Myocyte (in vitro differentiated cells): ENCODE measurements around the gene BMPR1B. TPM values are rescaled to one million over a fixed set of nuclear protein-coding genes. Genes with fewer than 3 reads are reported as not detected.
A peak's percentile ranks its signal among the peaks of the same experiment; 100 is the strongest.
"Not testable (repeated sequence)": the region's sequence is repeated elsewhere in the genome, so short reads cannot be mapped to it uniquely, and the experiment has no call there.

Source experiments
- DNase-seq: peaks from one replicate; pipeline ENCODE4 v3.0.0-alpha.2; 2012; ENCODE audit warnings: low read depth
- total RNA-seq: library from RNA; depleted of rRNA; stranded (reverse); fragments of >200 nt; gene quantifications from 2 replicates; pipeline ENCODE4 v1.2.3, GENCODE V29; 2014

The BMPR1B gene
- total RNA-seq, 1 donor from 2014 or later: 9.8 TPM

DNA sequence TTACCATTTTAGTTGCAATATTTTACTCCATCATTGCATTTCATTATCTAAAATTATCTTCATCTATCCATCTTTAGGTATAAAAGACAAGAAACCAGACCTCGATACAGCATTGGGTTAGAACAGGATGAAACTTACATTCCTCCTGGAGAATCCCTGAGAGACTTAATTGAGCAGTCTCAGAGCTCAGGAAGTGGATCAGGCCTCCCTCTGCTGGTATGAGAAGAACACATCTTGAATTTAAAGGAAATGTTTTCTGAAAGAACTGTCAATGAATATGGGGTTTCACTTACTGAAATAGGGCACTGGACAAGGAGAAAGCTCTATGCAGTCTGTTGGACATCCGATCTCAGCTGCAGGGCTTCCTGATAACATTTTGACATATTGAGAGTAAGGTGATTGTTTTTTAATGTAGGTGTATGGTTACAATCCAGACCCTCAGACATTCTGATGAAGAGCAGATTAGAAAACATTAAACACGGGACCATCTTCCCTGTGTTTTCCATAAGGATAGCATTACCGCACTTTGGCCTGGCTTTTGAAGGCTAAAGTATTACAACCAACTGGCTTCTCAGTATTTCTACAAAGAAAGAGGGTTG is 367.2 kb downstream of the BMPR1B start:
- DNase-seq: peak; percentile 75

- no peak for DNase-seq
Observed at GRCh38 chr4:95129031-95129430, 371.3 kb downstream of the BMPR1B start.

DNA sequence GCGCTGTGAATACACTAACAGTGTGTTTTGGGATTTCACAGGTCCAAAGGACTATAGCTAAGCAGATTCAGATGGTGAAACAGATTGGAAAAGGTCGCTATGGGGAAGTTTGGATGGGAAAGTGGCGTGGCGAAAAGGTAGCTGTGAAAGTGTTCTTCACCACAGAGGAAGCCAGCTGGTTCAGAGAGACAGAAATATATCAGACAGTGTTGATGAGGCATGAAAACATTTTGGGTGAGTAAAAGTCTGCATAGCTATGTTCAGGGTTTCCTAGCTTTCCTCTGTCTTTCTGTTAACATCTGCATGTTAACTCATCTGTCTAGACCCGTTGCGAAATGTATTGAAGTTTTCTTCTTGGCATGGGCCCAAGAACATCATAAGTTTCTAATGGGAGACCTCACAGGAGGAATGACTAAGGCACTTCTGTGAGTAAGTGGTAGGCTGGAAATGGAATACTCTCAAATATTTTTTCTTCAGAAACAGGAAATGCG is 372.1 kb downstream of the BMPR1B start:
- peak; percentile 93 for DNase-seq

GRCh38 chr4:95134016-95134415 is 376.3 kb downstream of the BMPR1B start:
- DNase-seq: not testable (repeated sequence)

GRCh38 chr4:95139424-95139823 is 381.7 kb downstream of the BMPR1B start:
- DNase-seq: not testable (repeated sequence)

DNA sequence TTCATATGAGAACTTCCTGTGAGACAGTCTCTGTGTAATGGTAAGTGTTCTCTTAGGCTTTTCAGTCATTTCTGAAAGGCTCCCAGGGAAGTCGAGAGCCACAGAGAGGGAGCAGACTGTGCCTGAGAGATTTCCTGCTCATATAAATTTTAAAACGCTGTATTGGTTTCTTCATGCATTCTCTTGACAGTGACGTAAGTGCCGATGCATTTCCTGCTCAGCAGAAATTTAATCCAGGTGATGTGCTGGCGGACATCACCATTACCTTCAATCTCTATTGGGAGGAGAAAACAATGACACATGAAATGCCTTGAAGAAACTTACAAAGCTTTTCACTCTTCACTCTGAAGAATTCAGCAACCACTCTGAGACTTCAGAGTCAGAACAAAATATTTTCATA is 383.6 kb downstream of the BMPR1B start:
- DNase-seq: no peak

GRCh38 chr4:95142932-95143331 is 385.2 kb downstream of the BMPR1B start:
- DNase-seq: no peak

DNA sequence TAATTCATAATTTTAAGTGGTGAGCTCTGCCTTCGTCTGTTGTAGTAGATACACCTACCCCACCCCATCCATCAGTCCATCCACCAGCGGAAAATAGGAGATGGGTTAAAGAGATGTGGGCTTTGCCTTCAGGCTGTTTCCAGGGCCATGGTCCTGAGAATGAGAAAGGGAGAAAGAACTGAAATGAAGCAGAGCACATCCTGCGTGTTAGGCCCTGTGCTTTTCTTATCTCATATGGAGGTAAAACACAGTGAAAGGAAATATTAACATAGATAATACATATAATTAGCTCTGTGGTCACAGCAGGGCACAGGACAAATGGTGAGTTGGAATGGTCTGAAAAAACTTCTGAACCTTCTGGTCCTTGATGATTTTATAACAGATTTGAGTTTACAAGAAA is 393.5 kb downstream of the BMPR1B start:
- DNase-seq: no peak

DNA sequence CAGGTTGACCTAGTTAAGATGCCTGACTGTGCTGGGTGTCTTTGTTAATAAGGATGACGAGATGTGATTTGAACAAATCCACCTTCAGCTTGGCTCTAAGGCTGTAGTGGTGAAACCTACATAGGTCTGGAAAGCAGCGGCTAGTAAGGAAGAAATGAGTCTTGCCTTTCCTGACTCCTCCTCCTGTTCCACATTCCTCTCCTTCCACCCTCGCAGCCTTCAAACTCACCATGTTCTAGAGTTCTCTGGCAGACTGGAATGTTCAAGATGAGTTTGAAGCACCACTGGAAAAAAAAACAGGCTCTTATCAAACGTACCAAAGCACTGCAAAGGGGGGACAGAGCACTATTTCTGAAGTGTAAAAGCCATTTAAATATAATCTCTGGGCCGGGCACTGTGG is 395.4 kb downstream of the BMPR1B start:
- no peak for DNase-seq

DNA sequence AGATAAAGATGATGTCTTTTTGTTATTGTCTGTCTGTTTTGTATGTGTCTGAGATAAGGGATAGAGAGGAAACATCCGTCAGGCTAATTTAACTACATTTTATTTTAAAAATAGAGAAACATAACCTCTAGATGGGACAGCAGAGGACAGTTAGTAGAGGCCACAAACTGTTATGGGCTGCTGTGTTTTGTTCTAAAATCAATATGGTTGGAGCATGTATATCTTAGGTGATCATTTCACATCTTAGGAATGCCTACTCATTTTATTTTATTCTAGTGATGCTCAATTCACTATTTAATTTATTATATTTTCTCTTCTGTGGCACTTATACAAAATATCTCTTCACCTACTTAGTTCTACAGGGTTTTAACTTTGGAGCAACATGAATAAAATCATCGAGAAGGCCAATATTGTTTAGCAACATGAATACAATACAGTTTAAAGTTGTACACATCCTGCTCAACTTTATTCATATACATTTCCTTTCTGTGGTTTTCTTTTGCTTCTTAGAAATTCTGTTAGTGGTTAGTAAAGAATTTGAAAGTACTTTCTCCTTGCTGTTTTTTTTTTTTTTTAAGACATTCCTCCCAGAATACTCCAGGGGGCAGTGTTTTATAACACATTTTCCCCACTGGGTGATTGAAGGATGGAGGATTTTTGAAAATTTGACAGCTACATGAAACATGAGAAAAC is 398.1 kb downstream of the BMPR1B start:
- peak; percentile 74 for DNase-seq

DNA sequence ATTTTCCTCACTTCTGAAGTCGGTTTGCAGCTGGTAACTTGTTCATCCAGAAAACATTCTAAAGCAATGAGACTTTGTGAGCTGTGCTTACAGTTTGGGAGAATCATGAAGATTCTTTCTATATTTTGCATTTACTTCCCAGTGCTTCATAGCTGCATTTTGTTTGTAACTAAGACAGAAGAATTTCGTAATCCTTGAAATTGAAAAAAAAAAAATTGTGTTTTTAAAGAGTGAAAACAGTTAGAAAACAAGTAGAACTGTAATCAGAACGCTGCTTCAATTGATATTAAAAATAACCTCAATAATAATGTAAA is 398.7 kb downstream of the BMPR1B start:
- DNase-seq: no peak

DNA sequence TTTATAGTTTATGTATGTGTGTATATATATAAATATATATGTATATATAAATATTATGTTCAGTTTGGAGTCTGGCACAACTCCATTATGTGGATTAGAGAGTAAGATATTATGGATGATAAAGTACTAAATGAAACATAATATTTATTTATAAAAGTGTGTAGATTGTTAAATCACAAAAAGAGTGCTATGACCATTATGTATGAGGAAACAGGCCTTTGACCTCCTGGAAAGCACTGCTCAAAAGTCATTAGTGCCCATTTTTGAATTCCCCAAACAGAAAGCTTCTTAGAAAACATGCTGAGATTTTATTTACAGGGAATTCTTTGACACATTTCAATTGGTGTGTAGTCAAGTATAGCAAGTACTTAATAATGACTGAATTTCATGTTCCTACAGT is 399.8 kb downstream of the BMPR1B start:
- DNase-seq: no peak

DNA sequence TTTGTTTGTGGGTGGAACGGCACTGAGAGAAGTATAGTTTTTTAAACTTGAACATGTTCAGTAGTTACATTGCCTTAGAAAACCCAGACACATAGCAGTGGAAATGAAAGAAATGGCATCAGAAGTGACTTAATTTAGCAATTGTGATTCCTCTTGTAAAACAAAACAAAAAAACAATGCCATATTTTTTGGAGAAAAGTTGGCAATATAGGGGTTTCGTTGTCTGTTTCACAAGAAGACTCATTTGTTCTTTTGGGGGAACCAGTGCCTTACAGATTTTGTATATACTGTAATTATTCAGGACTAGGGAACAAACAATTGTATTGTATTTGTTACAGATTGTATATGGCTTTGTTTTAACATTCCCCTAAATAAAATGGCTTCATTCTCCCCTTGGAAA is 400.3 kb downstream of the BMPR1B start:
- DNase-seq: no peak

DNA sequence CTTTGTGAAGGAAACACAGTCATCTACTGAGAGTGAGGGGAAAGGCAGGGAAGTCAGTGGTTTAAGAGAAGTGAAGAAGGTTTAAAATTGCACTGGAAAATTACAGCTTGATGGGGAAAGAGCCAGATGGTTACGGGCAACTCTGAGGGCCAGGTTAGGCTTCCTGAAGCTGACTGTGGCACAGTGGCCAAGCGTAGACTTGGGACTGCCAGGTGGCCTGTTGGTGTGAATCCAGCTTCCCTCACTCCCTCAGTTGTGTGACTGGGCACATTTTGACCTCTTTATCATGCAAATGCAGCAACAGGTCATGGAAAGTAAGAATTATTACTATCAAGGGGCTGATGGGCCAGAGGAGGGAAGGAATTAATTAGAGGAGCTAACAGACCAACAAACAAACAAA is 400.9 kb downstream of the BMPR1B start:
- no peak for DNase-seq

- DNase-seq: no peak
Observed at GRCh38 chr4:95159384-95159783, 401.6 kb downstream of the BMPR1B start.

GRCh38 chr4:95161781-95162469 is 404.2 kb downstream of the BMPR1B start:
- no peak for DNase-seq

DNA sequence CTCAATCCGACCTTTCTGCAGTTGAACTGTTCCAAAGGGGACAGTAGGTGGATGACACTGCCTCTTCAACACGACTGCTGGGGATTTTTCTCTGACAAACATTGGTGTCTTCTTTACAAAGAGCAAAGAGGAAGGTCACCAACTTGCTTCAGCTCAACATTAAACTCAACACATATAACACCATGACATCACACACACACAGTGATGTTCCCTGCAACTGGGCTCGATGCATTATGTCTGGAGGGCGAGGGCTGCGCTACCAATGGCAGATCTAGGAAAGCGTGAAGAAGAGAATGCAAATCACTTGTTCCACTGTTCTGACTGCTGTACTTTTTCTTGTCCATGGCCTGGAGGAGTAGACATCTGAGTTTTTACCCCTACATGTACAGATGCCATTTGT is 405.1 kb downstream of the BMPR1B start:
- no peak for DNase-seq

DNA sequence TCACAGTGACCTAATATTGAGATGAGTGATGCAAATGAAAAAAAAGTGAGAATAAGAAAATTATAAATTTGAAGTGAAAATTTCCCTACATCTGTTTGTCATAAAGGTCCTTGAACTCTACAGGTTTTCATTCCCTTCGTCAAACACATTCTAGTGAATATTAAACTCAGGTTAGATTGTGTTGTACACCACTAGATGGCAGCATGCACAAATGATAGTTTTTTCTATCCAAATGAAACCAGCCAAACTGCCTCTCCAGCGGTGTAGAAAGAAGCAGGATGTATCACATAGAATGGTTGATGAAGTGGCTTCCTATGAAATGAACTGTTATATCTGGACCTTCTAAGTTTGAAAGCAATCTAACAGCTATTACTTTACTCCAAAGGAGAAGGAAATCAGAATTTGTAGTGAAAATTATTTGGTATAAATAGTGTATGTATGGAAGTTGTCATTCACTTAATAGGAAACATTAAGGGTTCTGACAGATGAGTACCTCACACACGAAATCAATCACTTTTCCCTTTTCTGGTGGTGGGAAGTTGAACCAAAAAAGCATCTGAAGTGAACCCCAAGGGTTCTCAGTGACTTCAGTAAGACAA is 408.3 kb downstream of the BMPR1B start:
- peak; percentile 76 for DNase-seq

DNA sequence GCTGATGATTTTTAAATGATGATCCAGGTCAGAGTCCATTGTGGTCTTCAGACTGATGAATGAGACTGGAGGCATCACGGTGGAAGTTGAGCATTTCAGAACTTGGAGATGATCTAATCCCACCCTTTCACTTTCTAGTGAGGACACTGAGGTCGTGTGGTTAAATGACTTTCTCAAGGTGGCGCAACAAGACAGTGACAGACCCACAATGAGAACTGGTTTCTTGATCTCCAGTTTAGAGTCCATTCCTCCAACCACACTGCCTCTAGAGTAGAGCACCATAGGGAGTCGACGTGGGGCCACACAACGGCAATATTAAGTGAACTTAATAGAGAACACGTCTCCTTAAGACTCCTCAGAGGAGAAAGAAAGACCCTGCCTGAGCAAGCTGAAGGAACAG is 410.1 kb downstream of the BMPR1B start:
- DNase-seq: peak; percentile 14

GRCh38 chr4:95170176-95170575 is 412.4 kb downstream of the BMPR1B start:
- DNase-seq: no peak

- not testable (repeated sequence) for DNase-seq
Observed at GRCh38 chr4:95171377-95171776, 413.6 kb downstream of the BMPR1B start.

GRCh38 chr4:95178938-95179337 is 421.2 kb downstream of the BMPR1B start:
- no peak for DNase-seq
